Left lung (tissue), 10 donors: ENCODE results near the gene GPATCH1. TPM values are rescaled to one million over a fixed set of nuclear protein-coding genes. Genes with fewer than 3 reads are reported as not detected.
"Not testable (repeated sequence)": the region's sequence is repeated elsewhere in the genome, so short reads cannot be mapped to it uniquely, and the experiment has no call there.

ENCODE experiments used
- ATAC-seq: fragments of 200-7000 bp; cut with Tn5 transposase; one replicate; pipeline ENCODE4 v1.9.1; 2020; ENCODE audit warnings: moderate library complexity
- DNase-seq, 4 donors: peaks; one replicate each; pipeline ENCODE4 v3.0.0-alpha.2; 2013 to 2020
- H3K27ac ChIP-seq, 2 donors: fragments of 200-600 bp; sonication (generic) in 1 of 2; one replicate each; pipeline versions ENCODE4 v1.5.0 to v1.8.0; 2020 to 2021
- H3K27me3 ChIP-seq, 2 donors: fragments of 200-600 bp; sonication (generic) in 1 of 2; one replicate each; pipeline versions ENCODE4 v1.5.0 to v1.8.0; 2020 to 2021
- H3K36me3 ChIP-seq, 2 donors: fragments of 200-600 bp; sonication (generic) in 1 of 2; one replicate each; pipeline versions ENCODE4 v1.5.0 to v1.8.0; 2020 to 2021
- H3K4me1 ChIP-seq, 2 donors: fragments of 200-600 bp; one replicate each; pipeline ENCODE4 v1.8.0; 2021
- H3K4me3 ChIP-seq, 2 donors: fragments of 200-600 bp; sonication (generic) in 1 of 2; one replicate each; pipeline versions ENCODE4 v1.5.0 to v1.8.0; 2020 to 2021; ENCODE audit warnings: mild to moderate bottlenecking in 1 of 2
- H3K9me3 ChIP-seq, 2 donors: fragments of 200-600 bp; sonication (generic) in 1 of 2; one replicate each; pipeline versions ENCODE4 v1.5.0 to v1.8.0; 2020 to 2021
- intact Hi-C, 2 donors: fragments of 100-400 bp; cut with DNase I; formaldehyde crosslinking; loops; one replicate each; pipeline versions ENCODE4 v1.11.2 to v1.14.2; 2022
- polyA plus RNA-seq, 6 donors: library from polyadenylated mRNA; unstranded; fragments of 120-200 nt; gene quantifications; one replicate each; pipeline ENCODE4 v1.2.1, GENCODE V29; 2013; ENCODE audit not compliant: insufficient read length in 6 of 6
- total RNA-seq, 2 donors: library from RNA; stranded (reverse); fragmentation: NEBNext Ultra II Directional; extraction: Animal tissue kit (Norgen Biotek cat#: 25700); gene quantifications; one replicate each; pipeline ENCODE4 v1.2.1, GENCODE V29; 2021
- TF ChIP-seq, protein P1 (sequence below), 2 donors: fragments of 200-600 bp; sonication (generic) in 1 of 2; IDR thresholded peaks; one replicate each; pipeline versions ENCODE4 v1.5.0 to v1.8.0; 2021; ENCODE audit warnings: antibody characterized with exemption in 2 of 2
- donor health status: DM: no; HTN: yes; CAD: no.
- donor health status: DM: no; HTN: no; CAD: no.

Gene GPATCH1
- total and polyA plus RNA-seq, 8 donors = 5.4 to 19.9 (median 15.7) TPM

DNA sequence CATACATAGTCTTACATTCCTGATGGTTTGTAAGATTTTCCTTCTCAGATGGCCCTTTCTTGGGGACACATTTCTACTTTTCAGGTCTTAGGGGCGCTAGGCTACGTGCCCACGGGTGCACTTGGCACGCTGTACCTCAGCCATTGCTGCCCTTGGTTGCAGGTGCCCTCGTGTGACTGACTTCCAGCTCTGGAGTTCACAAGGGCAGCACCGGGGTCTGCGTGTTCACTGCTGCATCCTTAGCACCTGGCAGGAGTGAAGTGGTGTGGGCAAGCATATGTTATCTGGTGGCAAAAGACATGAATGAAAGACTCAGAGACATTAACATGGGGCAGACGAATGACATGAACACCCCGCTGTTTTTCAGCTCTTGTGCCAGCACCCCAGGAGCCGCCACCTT lies 37.7 kb downstream of the GPATCH1 start:
- Histone ChIP-seq H3K4me3 (no peak overlapping the region), H3K4me1 (no peaks in the 10 kb centered on the region), H3K9me3 (no peaks in the 10 kb centered on the region), H3K27me3 (no peaks in the 10 kb centered on the region), H3K36me3 (peaks cover 0 to 91% of the 10 kb centered on the region in 2 donors), H3K27ac (no peak overlapping the region)
- intact Hi-C loops = no loop called here
- TF ChIP-seq, protein P1, sequence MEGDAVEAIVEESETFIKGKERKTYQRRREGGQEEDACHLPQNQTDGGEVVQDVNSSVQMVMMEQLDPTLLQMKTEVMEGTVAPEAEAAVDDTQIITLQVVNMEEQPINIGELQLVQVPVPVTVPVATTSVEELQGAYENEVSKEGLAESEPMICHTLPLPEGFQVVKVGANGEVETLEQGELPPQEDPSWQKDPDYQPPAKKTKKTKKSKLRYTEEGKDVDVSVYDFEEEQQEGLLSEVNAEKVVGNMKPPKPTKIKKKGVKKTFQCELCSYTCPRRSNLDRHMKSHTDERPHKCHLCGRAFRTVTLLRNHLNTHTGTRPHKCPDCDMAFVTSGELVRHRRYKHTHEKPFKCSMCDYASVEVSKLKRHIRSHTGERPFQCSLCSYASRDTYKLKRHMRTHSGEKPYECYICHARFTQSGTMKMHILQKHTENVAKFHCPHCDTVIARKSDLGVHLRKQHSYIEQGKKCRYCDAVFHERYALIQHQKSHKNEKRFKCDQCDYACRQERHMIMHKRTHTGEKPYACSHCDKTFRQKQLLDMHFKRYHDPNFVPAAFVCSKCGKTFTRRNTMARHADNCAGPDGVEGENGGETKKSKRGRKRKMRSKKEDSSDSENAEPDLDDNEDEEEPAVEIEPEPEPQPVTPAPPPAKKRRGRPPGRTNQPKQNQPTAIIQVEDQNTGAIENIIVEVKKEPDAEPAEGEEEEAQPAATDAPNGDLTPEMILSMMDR (IDR thresholded peaks at IDR 0.05) = no peak
- ATAC-seq (no peak), DNase-seq (no peak)

DNA sequence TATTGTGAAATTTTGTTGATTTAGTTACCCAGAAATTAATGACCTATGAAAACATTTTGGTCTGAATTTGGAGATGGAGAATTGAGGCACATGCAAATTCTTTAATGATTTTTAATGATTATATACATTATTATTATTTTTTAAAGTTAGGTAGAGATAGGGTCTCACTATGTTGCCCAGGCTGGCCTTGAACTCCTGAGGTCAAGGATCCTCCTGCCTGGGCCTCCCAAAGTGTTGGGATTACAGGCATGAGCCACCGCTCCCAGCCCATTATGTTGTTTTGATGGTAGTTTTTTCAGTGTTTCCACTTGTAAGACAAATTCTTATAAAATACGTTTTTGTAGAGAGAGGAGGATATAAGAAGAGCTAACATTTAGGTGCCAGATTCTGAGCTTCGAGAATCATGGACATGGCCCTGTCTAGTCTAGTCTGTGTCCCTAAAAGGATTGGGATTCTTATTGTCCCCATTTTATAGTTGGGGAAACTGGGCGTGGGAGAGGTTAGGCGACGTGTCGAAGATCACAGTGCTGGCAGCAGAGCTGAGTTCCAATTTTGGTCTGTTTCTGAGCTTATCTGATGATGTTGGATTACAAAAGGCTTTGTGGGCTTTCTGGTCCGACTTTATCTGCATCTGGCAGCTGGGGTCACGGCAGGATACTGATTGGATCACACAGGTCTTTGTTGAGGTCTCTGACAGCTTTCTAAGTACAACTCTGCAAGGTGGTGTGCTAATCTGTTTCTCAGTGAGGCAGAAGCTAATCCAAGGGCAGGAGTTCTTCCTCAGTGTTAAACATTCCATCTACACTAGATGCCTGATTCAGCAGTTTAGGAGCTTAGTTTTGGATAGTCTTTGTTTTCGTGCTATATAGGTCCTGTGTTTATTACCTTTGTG lies 43.5 kb downstream of the GPATCH1 start:
- H3K4me1 ChIP-seq = peaks cover 0 to 4% of the 10 kb centered on the region in 2 donors
- H3K9me3 ChIP-seq = no peaks in the 10 kb centered on the region
- no peak overlapping the region for H3K27ac ChIP-seq
- no peak overlapping the region for H3K4me3 ChIP-seq
- TF ChIP-seq, protein P1 (IDR thresholded peaks at IDR 0.05) = no peak
- peaks cover 0 to 86% of the 10 kb centered on the region in 2 donors for H3K36me3 ChIP-seq
- no peaks in the 10 kb centered on the region for H3K27me3 ChIP-seq
- ATAC-seq (no peak), DNase-seq (peak in 1 of 4 donors; percentile 15)
- intact Hi-C loops = no loop called here

DNA sequence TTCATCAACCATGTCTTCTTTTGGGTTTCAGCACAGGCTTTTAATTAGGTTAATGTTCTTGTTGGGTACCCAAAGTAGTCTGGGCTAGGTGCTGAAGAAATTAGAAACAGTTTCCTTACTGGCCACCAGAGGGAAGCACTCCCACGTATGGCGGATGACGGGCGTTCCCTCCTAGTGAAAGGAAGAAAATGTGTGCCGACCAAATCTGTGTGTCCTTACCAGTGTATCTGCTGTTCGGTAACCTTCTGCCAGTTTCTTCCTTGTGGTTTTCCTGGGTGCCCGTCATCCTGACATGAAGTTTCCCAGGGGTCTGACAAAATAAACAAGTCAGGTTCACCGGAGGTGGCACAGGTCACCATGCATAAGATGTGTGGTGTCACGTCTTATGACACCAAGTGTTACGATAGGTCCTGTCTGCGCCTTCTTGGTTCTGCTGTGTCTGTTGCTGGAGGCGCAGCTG lies 45.0 kb downstream of the GPATCH1 start:
- TF ChIP-seq, protein P1 (IDR thresholded peaks at IDR 0.05) = peak; percentile 69 to 80
- DNase-seq (peak in 2 of 4 donors; percentile 65 to 71), ATAC-seq (peak; percentile 98)
- H3K36me3 ChIP-seq = peaks cover 0 to 93% of the 10 kb centered on the region in 2 donors
- H3K27ac ChIP-seq = no peak overlapping the region
- H3K4me1 ChIP-seq = peaks cover 0 to 4% of the 10 kb centered on the region in 2 donors
- no peaks in the 10 kb centered on the region for H3K27me3 ChIP-seq
- intact Hi-C loops = no loop called here
- no peak overlapping the region for H3K4me3 ChIP-seq
- no peaks in the 10 kb centered on the region for H3K9me3 ChIP-seq

DNA sequence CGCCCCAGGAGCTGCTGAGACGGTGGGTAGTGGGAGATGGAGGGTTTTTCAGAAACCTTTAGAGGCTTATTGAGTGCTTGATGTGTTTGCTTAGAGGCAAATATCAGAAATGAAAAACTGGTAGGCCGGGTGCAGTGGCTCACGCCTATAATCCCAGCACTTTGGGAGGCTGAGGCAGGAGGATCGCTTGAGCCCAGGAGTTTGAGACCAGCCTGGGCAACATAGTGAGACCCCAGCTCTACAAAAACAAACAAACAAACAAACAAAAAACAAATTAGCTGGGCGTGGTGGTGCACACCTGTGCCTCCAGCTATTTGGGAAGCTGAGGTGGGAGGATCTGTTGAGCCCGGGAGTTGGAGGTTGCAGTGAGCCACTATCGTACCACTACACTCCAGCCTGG lies 45.7 kb downstream of the GPATCH1 start:
- H3K27me3 ChIP-seq, intact Hi-C loops, DNase-seq, ATAC-seq, H3K27ac ChIP-seq, H3K4me3 ChIP-seq, H3K4me1 ChIP-seq, H3K9me3 ChIP-seq: not testable (repeated sequence)
- H3K36me3 ChIP-seq = peaks cover 0 to 93% of the 10 kb centered on the region in 2 donors

DNA sequence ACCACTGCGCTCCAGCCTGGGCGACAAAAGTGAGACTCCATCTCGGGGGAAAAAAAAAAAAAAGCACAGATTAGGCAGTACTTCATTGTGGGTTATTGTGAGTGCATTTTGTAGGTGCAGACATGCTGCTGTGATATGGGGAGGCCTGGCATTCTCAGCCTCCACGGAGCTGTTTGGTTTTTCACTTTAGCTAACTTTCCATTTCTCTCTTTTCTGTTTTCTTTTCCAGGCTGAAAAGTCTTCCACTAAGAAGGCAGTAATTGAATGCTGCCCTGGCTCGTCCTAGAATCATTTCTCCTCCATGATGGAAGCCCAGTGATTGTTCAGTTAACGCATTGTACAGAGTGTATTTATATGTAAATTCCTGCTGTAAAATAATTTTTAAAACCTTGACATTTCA lies 48.9 kb downstream of the GPATCH1 start:
- peaks cover 5 to 16% of the 10 kb centered on the region in 2 donors for H3K27me3 ChIP-seq
- H3K36me3 ChIP-seq = peaks cover 0 to 71% of the 10 kb centered on the region in 2 donors
- TF ChIP-seq, protein P1 (IDR thresholded peaks at IDR 0.05) = no peak
- H3K27ac ChIP-seq = no peak overlapping the region
- intact Hi-C loops = loop anchor here in 1 of 2 donors (10.0 kb wide), 1 partner anchor 635 kb away; no protein-coding TSS in a partner anchor
- H3K4me3 ChIP-seq = no peak overlapping the region
- H3K4me1 ChIP-seq = peaks cover 0 to 4% of the 10 kb centered on the region in 2 donors
- DNase-seq (no peak), ATAC-seq (no peak)
- no peaks in the 10 kb centered on the region for H3K9me3 ChIP-seq
